ENCODE measurements around the gene SCNN1A.

GRCh38 chr12:6346235-6346832, 29.0 kb downstream of the SCNN1A start:
- TF ChIP-seq CTCF (IDR thresholded peaks at IDR 0.05): no peak
- TF ChIP-seq POLR2A (IDR thresholded peaks at IDR 0.05): no peak
